ENCODE data around the gene PLXNA1.

- no peak for TF ChIP-seq CTCF (IDR thresholded peaks at IDR 0.05)
- TF ChIP-seq, protein P1, sequence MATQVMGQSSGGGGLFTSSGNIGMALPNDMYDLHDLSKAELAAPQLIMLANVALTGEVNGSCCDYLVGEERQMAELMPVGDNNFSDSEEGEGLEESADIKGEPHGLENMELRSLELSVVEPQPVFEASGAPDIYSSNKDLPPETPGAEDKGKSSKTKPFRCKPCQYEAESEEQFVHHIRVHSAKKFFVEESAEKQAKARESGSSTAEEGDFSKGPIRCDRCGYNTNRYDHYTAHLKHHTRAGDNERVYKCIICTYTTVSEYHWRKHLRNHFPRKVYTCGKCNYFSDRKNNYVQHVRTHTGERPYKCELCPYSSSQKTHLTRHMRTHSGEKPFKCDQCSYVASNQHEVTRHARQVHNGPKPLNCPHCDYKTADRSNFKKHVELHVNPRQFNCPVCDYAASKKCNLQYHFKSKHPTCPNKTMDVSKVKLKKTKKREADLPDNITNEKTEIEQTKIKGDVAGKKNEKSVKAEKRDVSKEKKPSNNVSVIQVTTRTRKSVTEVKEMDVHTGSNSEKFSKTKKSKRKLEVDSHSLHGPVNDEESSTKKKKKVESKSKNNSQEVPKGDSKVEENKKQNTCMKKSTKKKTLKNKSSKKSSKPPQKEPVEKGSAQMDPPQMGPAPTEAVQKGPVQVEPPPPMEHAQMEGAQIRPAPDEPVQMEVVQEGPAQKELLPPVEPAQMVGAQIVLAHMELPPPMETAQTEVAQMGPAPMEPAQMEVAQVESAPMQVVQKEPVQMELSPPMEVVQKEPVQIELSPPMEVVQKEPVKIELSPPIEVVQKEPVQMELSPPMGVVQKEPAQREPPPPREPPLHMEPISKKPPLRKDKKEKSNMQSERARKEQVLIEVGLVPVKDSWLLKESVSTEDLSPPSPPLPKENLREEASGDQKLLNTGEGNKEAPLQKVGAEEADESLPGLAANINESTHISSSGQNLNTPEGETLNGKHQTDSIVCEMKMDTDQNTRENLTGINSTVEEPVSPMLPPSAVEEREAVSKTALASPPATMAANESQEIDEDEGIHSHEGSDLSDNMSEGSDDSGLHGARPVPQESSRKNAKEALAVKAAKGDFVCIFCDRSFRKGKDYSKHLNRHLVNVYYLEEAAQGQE (IDR thresholded peaks at IDR 0.05; ENCODE audit: insufficient read depth in 1 of 2, low read depth in 2 of 2, low read length in 1 of 2), result no peak
- no peak for TF ChIP-seq POLR2AphosphoS5 (IDR thresholded peaks at IDR 0.05; ENCODE audit: low read depth, low read length)
- TF ChIP-seq TCF7L2 (IDR thresholded peaks at IDR 0.05; ENCODE audit: low read depth, low read length), result no peak
These were observed 12.4 kb downstream of the PLXNA1 start for GRCh38 chr3:126995254-126995780.

Data from Panc1 (cell line).